Neural crest cell (in vitro differentiated cells): Measurements from ENCODE around the gene MYOD1. TPM values are rescaled to one million over a fixed set of nuclear protein-coding genes. Genes with fewer than 3 reads are reported as not detected.
A peak's percentile ranks its signal among the peaks of the same experiment; 100 is the strongest.

ENCODE experiments used
- DNase-seq: peaks from one replicate; pipeline ENCODE4 v3.0.0; 2021; ENCODE audit warnings: low read depth, mixed read lengths, low spot score
- H3K27ac Mint-ChIP-seq: one replicate; pipeline ENCODE4 v1.8.0; 2021; ENCODE audit warnings: mild to moderate bottlenecking, mixed read lengths; ENCODE audit not compliant: unreplicated experiment
- H3K27me3 Mint-ChIP-seq: 2 replicates; pipeline ENCODE4 v1.8.0; 2021; ENCODE audit warnings: low read depth, mild to moderate bottlenecking, mixed read lengths
- H3K36me3 Mint-ChIP-seq: 2 replicates; pipeline ENCODE4 v1.8.0; 2021; ENCODE audit warnings: low read depth, mild to moderate bottlenecking, mixed read lengths
- H3K4me1 Mint-ChIP-seq: 2 replicates; pipeline ENCODE4 v1.8.0; 2021; ENCODE audit warnings: mixed read lengths
- H3K4me3 Mint-ChIP-seq: one replicate; pipeline ENCODE4 v1.8.0; 2021; ENCODE audit warnings: mild to moderate bottlenecking, mixed read lengths
- H3K9me3 Mint-ChIP-seq: 2 replicates; pipeline ENCODE4 v1.8.0; 2021; ENCODE audit warnings: mixed read lengths
- CTCF ChIP-seq: fragments of 200-600 bp; sonication (generic); conservative IDR thresholded peaks from 2 replicates; pipeline ENCODE4 v1.5.0; 2021; ENCODE audit warnings: antibody characterized with exemption, mild to moderate bottlenecking
- total RNA-seq: library from RNA; stranded (reverse); gene quantifications from 2 replicates; pipeline ENCODE4 v1.2.1, GENCODE V29; 2021

Gene MYOD1
- total RNA-seq, 1 donor from 2014 or later, result not detected

- Mint-ChIP-seq H3K36me3 (no peaks in the 10 kb centered on the region), H3K4me3 (no peak overlapping the region), H3K9me3 (no peaks in the 10 kb centered on the region), H3K4me1 (peaks cover 22% of the 10 kb centered on the region), H3K27me3 (peaks cover under 1% of the 10 kb centered on the region), H3K27ac (peak overlapping the region; percentile 52)
- TF ChIP-seq CTCF, result no peak
- no peak for DNase-seq
Observed at GRCh38 chr11:17742019-17742418, 22.6 kb downstream of the MYOD1 start.

GRCh38 chr11:17743026-17743807 is 23.8 kb downstream of the MYOD1 start:
- no peaks in the 10 kb centered on the region for H3K36me3 Mint-ChIP-seq
- H3K4me3 Mint-ChIP-seq, result peak overlapping the region; percentile 13
- no peaks in the 10 kb centered on the region for H3K9me3 Mint-ChIP-seq
- no peak for TF ChIP-seq CTCF
- H3K27ac Mint-ChIP-seq, result no peak overlapping the region
- no peaks in the 10 kb centered on the region for H3K27me3 Mint-ChIP-seq
- no peak for DNase-seq
- H3K4me1 Mint-ChIP-seq, result peaks cover 16% of the 10 kb centered on the region

- H3K27me3 Mint-ChIP-seq, result no peaks in the 10 kb centered on the region
- peaks cover 16% of the 10 kb centered on the region for H3K4me1 Mint-ChIP-seq
- H3K9me3 Mint-ChIP-seq, result no peaks in the 10 kb centered on the region
- no peak for DNase-seq
- no peak overlapping the region for H3K27ac Mint-ChIP-seq
- TF ChIP-seq CTCF, result no peak
- H3K4me3 Mint-ChIP-seq, result no peak overlapping the region
- H3K36me3 Mint-ChIP-seq, result no peaks in the 10 kb centered on the region
Observed at GRCh38 chr11:17743808-17744119, 24.4 kb downstream of the MYOD1 start.

- Mint-ChIP-seq H3K4me1 (peaks cover 16% of the 10 kb centered on the region), H3K36me3 (no peaks in the 10 kb centered on the region), H3K27ac (no peak overlapping the region), H3K9me3 (no peaks in the 10 kb centered on the region), H3K4me3 (peak overlapping the region; percentile 13), H3K27me3 (no peaks in the 10 kb centered on the region)
- no peak for TF ChIP-seq CTCF
- DNase-seq, result no peak
Observed at GRCh38 chr11:17744151-17744940, 25.0 kb downstream of the MYOD1 start.

- Mint-ChIP-seq H3K27me3 (no peaks in the 10 kb centered on the region), H3K9me3 (no peaks in the 10 kb centered on the region), H3K27ac (no peak overlapping the region), H3K4me3 (no peak overlapping the region), H3K36me3 (no peaks in the 10 kb centered on the region), H3K4me1 (peaks cover 14% of the 10 kb centered on the region)
- DNase-seq, result no peak
- no peak for TF ChIP-seq CTCF
Observed at GRCh38 chr11:17745023-17745772, 25.8 kb downstream of the MYOD1 start.
